Liver (tissue), 9 donors: ENCODE data around the gene NOS1AP. TPM values are rescaled to one million over a fixed set of nuclear protein-coding genes. Genes with fewer than 3 reads are reported as not detected.

Experiments used
- DNase-seq: peaks from one replicate; pipeline ENCODE4 v3.0.0-alpha.2; 2017; ENCODE audit warnings: low spot score
- H3K27ac ChIP-seq, 2 donors: one replicate each; pipeline ENCODE4 v1.7.0; 2013; ENCODE audit warnings: inconsistent platforms in 2 of 2, low read length in 2 of 2, control low read depth in 1 of 2, low read depth in 1 of 2, mild to moderate bottlenecking in 1 of 2
- H3K27me3 ChIP-seq, 4 donors: one replicate each; pipeline versions ENCODE4 v1.6.1 to v1.7.0; 2013; ENCODE audit warnings: low read length in 3 of 4, inconsistent platforms in 1 of 4, mild to moderate bottlenecking in 1 of 4, moderate library complexity in 1 of 4; ENCODE audit not compliant: control insufficient read depth in 4 of 4, insufficient read depth in 4 of 4
- H3K36me3 ChIP-seq, 4 donors: one replicate each; pipeline versions ENCODE4 v1.6.1 to v1.7.0; 2013; ENCODE audit warnings: low read length in 3 of 4, mild to moderate bottlenecking in 3 of 4, low read depth in 1 of 4, moderate library complexity in 1 of 4; ENCODE audit not compliant: control insufficient read depth in 4 of 4, insufficient read depth in 3 of 4
- H3K4me1 ChIP-seq, 4 donors: one replicate each; pipeline versions ENCODE4 v1.6.1 to v1.7.0; 2013; ENCODE audit warnings: low read length in 3 of 4, mild to moderate bottlenecking in 3 of 4, moderate library complexity in 1 of 4; ENCODE audit not compliant: control insufficient read depth in 4 of 4, insufficient read depth in 4 of 4
- H3K4me3 ChIP-seq, 3 donors: one replicate each; pipeline versions ENCODE4 v1.6.1 to v1.7.0; 2013; ENCODE audit warnings: low read length in 3 of 3, control low read depth in 1 of 3, low read depth in 1 of 3, mild to moderate bottlenecking in 1 of 3
- H3K9ac ChIP-seq, 2 donors: one replicate each; pipeline ENCODE4 v1.7.0; 2013; ENCODE audit warnings: low read length in 2 of 2, mild to moderate bottlenecking in 2 of 2, moderate library complexity in 2 of 2, control low read depth in 1 of 2, low read depth in 1 of 2
- H3K9me3 ChIP-seq, 4 donors: one replicate each; pipeline versions ENCODE4 v1.6.1 to v1.7.0; 2013; ENCODE audit warnings: low read length in 3 of 4; ENCODE audit not compliant: control insufficient read depth in 4 of 4
- EGR1 ChIP-seq, 2 donors: IDR thresholded peaks; 2 replicates each; pipeline ENCODE4 v1.6.1; 2016 to 2018; ENCODE audit warnings: antibody characterized with exemption in 2 of 2, low read depth in 2 of 2
- FOXA1 ChIP-seq: IDR thresholded peaks from 2 replicates; pipeline ENCODE4 v1.6.1; 2016; ENCODE audit warnings: antibody characterized with exemption
- FOXA2 ChIP-seq: IDR thresholded peaks from 2 replicates; pipeline ENCODE4 v1.6.1; 2016; ENCODE audit warnings: antibody characterized with exemption
- GABPA ChIP-seq, 2 donors: IDR thresholded peaks in 1 of 2; conservative IDR thresholded peaks in 1 of 2; 2 replicates each; pipeline ENCODE4 v1.6.1; 2016; ENCODE audit warnings: antibody characterized with exemption in 2 of 2, mild to moderate bottlenecking in 1 of 2, moderate library complexity in 1 of 2
- HNF4A ChIP-seq, 2 donors: conservative IDR thresholded peaks; 2 replicates each; pipeline ENCODE4 v1.6.1; 2016; ENCODE audit warnings: antibody characterized with exemption in 2 of 2, mild to moderate bottlenecking in 2 of 2
- HNF4G ChIP-seq: IDR thresholded peaks from 2 replicates; pipeline ENCODE4 v1.6.1; 2016; ENCODE audit warnings: antibody characterized with exemption
- JUND ChIP-seq, 2 donors: IDR thresholded peaks; 2 replicates each; pipeline ENCODE4 v1.6.1; 2016; ENCODE audit warnings: antibody characterized with exemption in 2 of 2
- NR2F2 ChIP-seq: IDR thresholded peaks from 2 replicates; pipeline ENCODE4 v1.6.1; 2016; ENCODE audit warnings: antibody characterized with exemption
- RAD21 ChIP-seq, 2 donors: IDR thresholded peaks; 2 replicates each; pipeline ENCODE4 v1.6.1; 2016; ENCODE audit warnings: antibody characterized with exemption in 2 of 2, mild to moderate bottlenecking in 2 of 2
- RXRA ChIP-seq, 2 donors: IDR thresholded peaks; 2 replicates each; pipeline ENCODE4 v1.6.1; 2017 to 2018; ENCODE audit warnings: antibody characterized with exemption in 2 of 2, mild to moderate bottlenecking in 1 of 2
- SP1 ChIP-seq: IDR thresholded peaks from 2 replicates; pipeline ENCODE4 v1.6.1; 2018; ENCODE audit warnings: antibody characterized with exemption, mild to moderate bottlenecking
- TAF1 ChIP-seq: conservative IDR thresholded peaks from 2 replicates; pipeline ENCODE4 v1.6.1; 2016; ENCODE audit warnings: antibody characterized with exemption, mild to moderate bottlenecking
- YY1 ChIP-seq: IDR thresholded peaks from 2 replicates; pipeline ENCODE4 v1.6.1; 2016; ENCODE audit warnings: antibody characterized with exemption, mild to moderate bottlenecking
- WGBS: extraction: QIAGEN DNeasy Blood & Tissue Kit; methylation state at CpG from one replicate; pipeline ENCODE4 v1.1.7; 2013; 5-methylcytosine and 5-hydroxymethylcytosine counted together
- polyA plus RNA-seq, 2 donors: library from polyadenylated mRNA; stranded (reverse) in 1 of 2; unstranded in 1 of 2; fragments of 200-250 nt in 1 of 2; fragments of >200 nt in 1 of 2; fragmentation: Nextera tagmentation in 1 of 2; extraction: Ambion mirVana in 1 of 2; gene quantifications; one replicate each; pipeline versions ENCODE4 v1.2.1 to v1.2.3, GENCODE V29; 2013 to 2015
- total RNA-seq, 2 donors: library from RNA; depleted of rRNA; stranded (reverse); fragments of >200 nt; gene quantifications; one replicate each; pipeline ENCODE4 v1.2.3, GENCODE V29; 2014
- TF ChIP-seq, protein P1 (sequence below): IDR thresholded peaks from 2 replicates; pipeline ENCODE4 v1.6.1; 2016; ENCODE audit warnings: antibody characterized with exemption
- TF ChIP-seq, protein P2 (sequence below): fragments of 150-350 bp; IDR thresholded peaks from 2 replicates; pipeline ENCODE4 v1.5.1; 2017; ENCODE audit warnings: improper control_type of control experiment, low read depth, low read length; ENCODE audit not compliant: missing input control
- TF ChIP-seq, protein P3 (sequence below): IDR thresholded peaks from 2 replicates; pipeline ENCODE4 v1.6.1; 2016; ENCODE audit warnings: antibody characterized with exemption
- TF ChIP-seq, protein P4 (sequence below): IDR thresholded peaks from 2 replicates; pipeline ENCODE4 v1.6.1; 2016; ENCODE audit warnings: antibody characterized with exemption, mild to moderate bottlenecking
- donor health status: healthy.
- donor health status: healthy.
- donor health status: healthy.
- donor health status: healthy.
- donor health status: healthy.

The NOS1AP gene
- total and polyA plus RNA-seq, 4 donors, result 1.4 to 13.0 (median 4.5) TPM

DNA sequence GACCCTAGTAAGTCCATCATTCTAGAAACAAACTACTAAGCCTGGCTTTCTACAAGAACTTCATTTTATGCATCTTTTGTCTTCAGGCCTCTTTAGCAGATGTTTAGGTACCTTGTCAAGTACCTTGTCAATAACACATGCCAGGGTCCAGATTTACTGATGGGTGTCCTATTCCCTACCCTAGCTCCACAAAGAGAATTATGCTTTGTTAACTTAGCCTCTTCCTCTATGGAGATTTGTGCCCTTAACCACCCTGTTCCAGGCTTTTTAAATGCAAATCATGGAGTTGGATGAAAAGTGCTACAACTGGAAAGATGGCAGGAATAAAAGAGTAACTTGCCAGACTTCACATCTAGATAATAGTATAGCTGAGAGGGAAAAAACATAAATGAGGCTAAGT, 264.5 kb downstream of the NOS1AP start:
- Histone ChIP-seq H3K4me1 (no peaks in the 10 kb centered on the region), H3K27me3 (no peaks in the 10 kb centered on the region), H3K36me3 (peaks cover 0 to 13% (median 5%) of the 10 kb centered on the region in 4 donors), H3K9me3 (no peaks in the 10 kb centered on the region), H3K4me3 (no peak overlapping the region), H3K27ac (no peak overlapping the region), H3K9ac (no peak overlapping the region)
- DNase-seq, result no peak
- TF ChIP-seq, protein P1, sequence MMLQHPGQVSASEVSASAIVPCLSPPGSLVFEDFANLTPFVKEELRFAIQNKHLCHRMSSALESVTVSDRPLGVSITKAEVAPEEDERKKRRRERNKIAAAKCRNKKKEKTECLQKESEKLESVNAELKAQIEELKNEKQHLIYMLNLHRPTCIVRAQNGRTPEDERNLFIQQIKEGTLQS, result no peak
- TF ChIP-seq GABPA (IDR thresholded peaks at IDR 0.05 in 1 of 2, conservative IDR thresholded peaks at IDR 0.05 in 1 of 2) (no peak), NR2F2 (no peak), TAF1 (no peak), HNF4A (conservative IDR thresholded peaks at IDR 0.05) (no peak), SP1 (no peak), FOXA1 (no peak), RXRA (IDR thresholded peaks at IDR 0.05) (no peak), YY1 (no peak), EGR1 (IDR thresholded peaks at IDR 0.05; ENCODE audit: low read depth in 2 of 2) (no peak), RAD21 (IDR thresholded peaks at IDR 0.05) (no peak), JUND (IDR thresholded peaks at IDR 0.05) (no peak), FOXA2 (no peak)
- TF ChIP-seq, protein P2, sequence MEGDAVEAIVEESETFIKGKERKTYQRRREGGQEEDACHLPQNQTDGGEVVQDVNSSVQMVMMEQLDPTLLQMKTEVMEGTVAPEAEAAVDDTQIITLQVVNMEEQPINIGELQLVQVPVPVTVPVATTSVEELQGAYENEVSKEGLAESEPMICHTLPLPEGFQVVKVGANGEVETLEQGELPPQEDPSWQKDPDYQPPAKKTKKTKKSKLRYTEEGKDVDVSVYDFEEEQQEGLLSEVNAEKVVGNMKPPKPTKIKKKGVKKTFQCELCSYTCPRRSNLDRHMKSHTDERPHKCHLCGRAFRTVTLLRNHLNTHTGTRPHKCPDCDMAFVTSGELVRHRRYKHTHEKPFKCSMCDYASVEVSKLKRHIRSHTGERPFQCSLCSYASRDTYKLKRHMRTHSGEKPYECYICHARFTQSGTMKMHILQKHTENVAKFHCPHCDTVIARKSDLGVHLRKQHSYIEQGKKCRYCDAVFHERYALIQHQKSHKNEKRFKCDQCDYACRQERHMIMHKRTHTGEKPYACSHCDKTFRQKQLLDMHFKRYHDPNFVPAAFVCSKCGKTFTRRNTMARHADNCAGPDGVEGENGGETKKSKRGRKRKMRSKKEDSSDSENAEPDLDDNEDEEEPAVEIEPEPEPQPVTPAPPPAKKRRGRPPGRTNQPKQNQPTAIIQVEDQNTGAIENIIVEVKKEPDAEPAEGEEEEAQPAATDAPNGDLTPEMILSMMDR, result no peak
- TF ChIP-seq, protein P3, sequence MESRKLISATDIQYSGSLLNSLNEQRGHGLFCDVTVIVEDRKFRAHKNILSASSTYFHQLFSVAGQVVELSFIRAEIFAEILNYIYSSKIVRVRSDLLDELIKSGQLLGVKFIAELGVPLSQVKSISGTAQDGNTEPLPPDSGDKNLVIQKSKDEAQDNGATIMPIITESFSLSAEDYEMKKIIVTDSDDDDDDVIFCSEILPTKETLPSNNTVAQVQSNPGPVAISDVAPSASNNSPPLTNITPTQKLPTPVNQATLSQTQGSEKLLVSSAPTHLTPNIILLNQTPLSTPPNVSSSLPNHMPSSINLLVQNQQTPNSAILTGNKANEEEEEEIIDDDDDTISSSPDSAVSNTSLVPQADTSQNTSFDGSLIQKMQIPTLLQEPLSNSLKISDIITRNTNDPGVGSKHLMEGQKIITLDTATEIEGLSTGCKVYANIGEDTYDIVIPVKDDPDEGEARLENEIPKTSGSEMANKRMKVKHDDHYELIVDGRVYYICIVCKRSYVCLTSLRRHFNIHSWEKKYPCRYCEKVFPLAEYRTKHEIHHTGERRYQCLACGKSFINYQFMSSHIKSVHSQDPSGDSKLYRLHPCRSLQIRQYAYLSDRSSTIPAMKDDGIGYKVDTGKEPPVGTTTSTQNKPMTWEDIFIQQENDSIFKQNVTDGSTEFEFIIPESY, result no peak
- TF ChIP-seq, protein P4, sequence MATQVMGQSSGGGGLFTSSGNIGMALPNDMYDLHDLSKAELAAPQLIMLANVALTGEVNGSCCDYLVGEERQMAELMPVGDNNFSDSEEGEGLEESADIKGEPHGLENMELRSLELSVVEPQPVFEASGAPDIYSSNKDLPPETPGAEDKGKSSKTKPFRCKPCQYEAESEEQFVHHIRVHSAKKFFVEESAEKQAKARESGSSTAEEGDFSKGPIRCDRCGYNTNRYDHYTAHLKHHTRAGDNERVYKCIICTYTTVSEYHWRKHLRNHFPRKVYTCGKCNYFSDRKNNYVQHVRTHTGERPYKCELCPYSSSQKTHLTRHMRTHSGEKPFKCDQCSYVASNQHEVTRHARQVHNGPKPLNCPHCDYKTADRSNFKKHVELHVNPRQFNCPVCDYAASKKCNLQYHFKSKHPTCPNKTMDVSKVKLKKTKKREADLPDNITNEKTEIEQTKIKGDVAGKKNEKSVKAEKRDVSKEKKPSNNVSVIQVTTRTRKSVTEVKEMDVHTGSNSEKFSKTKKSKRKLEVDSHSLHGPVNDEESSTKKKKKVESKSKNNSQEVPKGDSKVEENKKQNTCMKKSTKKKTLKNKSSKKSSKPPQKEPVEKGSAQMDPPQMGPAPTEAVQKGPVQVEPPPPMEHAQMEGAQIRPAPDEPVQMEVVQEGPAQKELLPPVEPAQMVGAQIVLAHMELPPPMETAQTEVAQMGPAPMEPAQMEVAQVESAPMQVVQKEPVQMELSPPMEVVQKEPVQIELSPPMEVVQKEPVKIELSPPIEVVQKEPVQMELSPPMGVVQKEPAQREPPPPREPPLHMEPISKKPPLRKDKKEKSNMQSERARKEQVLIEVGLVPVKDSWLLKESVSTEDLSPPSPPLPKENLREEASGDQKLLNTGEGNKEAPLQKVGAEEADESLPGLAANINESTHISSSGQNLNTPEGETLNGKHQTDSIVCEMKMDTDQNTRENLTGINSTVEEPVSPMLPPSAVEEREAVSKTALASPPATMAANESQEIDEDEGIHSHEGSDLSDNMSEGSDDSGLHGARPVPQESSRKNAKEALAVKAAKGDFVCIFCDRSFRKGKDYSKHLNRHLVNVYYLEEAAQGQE, result no peak

DNA sequence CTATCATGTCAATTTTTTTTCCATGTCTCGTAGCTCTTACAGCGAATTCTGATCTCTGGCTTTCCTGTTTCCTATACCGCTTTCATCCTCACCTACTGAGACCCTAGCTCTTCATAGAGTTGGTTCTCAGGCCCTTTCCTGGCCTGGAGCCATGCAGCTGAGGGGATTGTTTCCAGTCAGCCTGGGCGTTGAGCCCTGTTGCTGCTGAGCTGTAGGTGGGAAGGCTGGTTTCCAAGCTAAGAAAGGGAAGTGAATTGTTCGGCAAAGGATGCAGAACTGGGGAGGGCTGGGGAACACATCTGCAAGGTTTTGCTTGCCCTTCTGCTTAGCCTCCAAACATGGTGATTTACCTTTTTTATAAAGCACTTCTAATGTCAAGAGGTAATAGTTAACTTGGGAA, 265.6 kb downstream of the NOS1AP start:
- no peak overlapping the region for H3K9ac ChIP-seq
- no peak overlapping the region for H3K27ac ChIP-seq
- DNase-seq, result no peak
- no peaks in the 10 kb centered on the region for H3K27me3 ChIP-seq
- H3K4me3 ChIP-seq, result no peak overlapping the region
- H3K36me3 ChIP-seq, result peaks cover 0 to 13% (median 5%) of the 10 kb centered on the region in 4 donors
- H3K4me1 ChIP-seq, result no peaks in the 10 kb centered on the region
- WGBS, result 90% methylated on average over 5 of the region's 5 CpGs
- H3K9me3 ChIP-seq, result no peaks in the 10 kb centered on the region
- TF ChIP-seq NR2F2 (no peak), FOXA2 (no peak), FOXA1 (no peak), HNF4A (conservative IDR thresholded peaks at IDR 0.05) (no peak), TAF1 (no peak), EGR1 (IDR thresholded peaks at IDR 0.05; ENCODE audit: low read depth in 2 of 2) (no peak), HNF4G (no peak)
- TF ChIP-seq, protein P1, result no peak
- TF ChIP-seq, protein P4, result no peak
- TF ChIP-seq, protein P3, result no peak
